SK-N-SH treated with all-trans-retinoic acid at 6 μM for 48 hours (cell line): ENCODE data around the gene CFTR.

ENCODE experiments used
- ATAC-seq: fragments of 200-7000 bp; cut with Tn5 transposase; 3 replicates; pipeline ENCODE4 v1.9.1; 2020; ENCODE audit warnings: mild to moderate bottlenecking, moderate library complexity
- ARNTL ChIP-seq: fragments of 450-650 bp; formaldehyde crosslinking; IDR thresholded peaks from 2 replicates; pipeline ENCODE4 v1.5.0; 2020; ENCODE audit warnings: low read depth, mild to moderate bottlenecking, moderate library complexity, borderline replicate concordance
- BACH2 ChIP-seq: fragments of 250-450 bp; sonication (Bioruptor Pico); IDR thresholded peaks from 2 replicates; pipeline ENCODE4 v1.9.0; 2021; ENCODE audit warnings: mild to moderate bottlenecking, borderline replicate concordance
- CREB5 ChIP-seq: fragments of 250-450 bp; sonication (Bioruptor Pico); IDR thresholded peaks from 2 replicates; pipeline ENCODE4 v1.5.1; 2020; ENCODE audit warnings: low read depth, mild to moderate bottlenecking, moderate library complexity
- CSDC2 ChIP-seq: fragments of 250-450 bp; sonication (Bioruptor Pico); IDR thresholded peaks from 2 replicates; pipeline ENCODE4 v1.5.0; 2020; ENCODE audit warnings: mild to moderate bottlenecking, moderate library complexity
- CSRNP3 ChIP-seq: fragments of 250-450 bp; sonication (Bioruptor Pico); IDR thresholded peaks from 2 replicates; pipeline ENCODE4 v1.5.1; 2021; ENCODE audit warnings: mild to moderate bottlenecking, moderate library complexity
- ESRRG ChIP-seq: fragments of 250-450 bp; sonication (Bioruptor Pico); IDR thresholded peaks from 2 replicates; pipeline ENCODE4 v1.6.1; 2021; ENCODE audit warnings: mild to moderate bottlenecking
- GLIS3 ChIP-seq: fragments of 250-450 bp; sonication (Bioruptor Pico); IDR thresholded peaks from 2 replicates; pipeline ENCODE4 v1.5.0; 2020; ENCODE audit warnings: mild to moderate bottlenecking, moderate library complexity
- ISL1 ChIP-seq: fragments of 250-450 bp; sonication (Bioruptor Pico); IDR thresholded peaks from 2 replicates; pipeline ENCODE4 v2.1.2; 2022; ENCODE audit warnings: mild to moderate bottlenecking, moderate library complexity
- OSR1 ChIP-seq: fragments of 250-450 bp; sonication (Bioruptor Pico); IDR thresholded peaks from 2 replicates; pipeline ENCODE4 v1.8.0; 2022; ENCODE audit warnings: moderate library complexity, mild to moderate bottlenecking, inconsistent platforms
- PATZ1 ChIP-seq: fragments of 250-450 bp; sonication (Bioruptor Pico); IDR thresholded peaks from 2 replicates; pipeline ENCODE4 v1.8.0; 2020; ENCODE audit warnings: mild to moderate bottlenecking, moderate library complexity, borderline replicate concordance
- PPARA ChIP-seq: fragments of 250-450 bp; sonication (Bioruptor Pico); IDR thresholded peaks from 2 replicates; pipeline ENCODE4 v1.5.0; 2020; ENCODE audit warnings: mild to moderate bottlenecking, borderline replicate concordance
- TCF4 ChIP-seq: fragments of 250-450 bp; sonication (Bioruptor Pico); IDR thresholded peaks from 2 replicates; pipeline ENCODE4 v1.8.0; 2021; ENCODE audit warnings: mild to moderate bottlenecking, moderate library complexity, borderline replicate concordance
- TSHZ2 ChIP-seq: fragments of 250-450 bp; sonication (Bioruptor Pico); IDR thresholded peaks from 2 replicates; pipeline ENCODE4 v1.5.0; 2020; ENCODE audit warnings: mild to moderate bottlenecking, moderate library complexity
- ZFP3 ChIP-seq: fragments of 250-450 bp; sonication (Bioruptor Pico); IDR thresholded peaks from 2 replicates; pipeline ENCODE4 v1.5.0; 2020; ENCODE audit warnings: mild to moderate bottlenecking, moderate library complexity
- ZFP30 ChIP-seq: fragments of 450-650 bp; formaldehyde crosslinking; IDR thresholded peaks from 2 replicates; pipeline ENCODE4 v1.5.0; 2022; ENCODE audit warnings: mild to moderate bottlenecking, moderate library complexity
- ZNF565 ChIP-seq: fragments of 450-650 bp; formaldehyde crosslinking; conservative IDR thresholded peaks from 2 replicates; pipeline ENCODE4 v1.5.0; 2020; ENCODE audit warnings: low read depth, mild to moderate bottlenecking, moderate library complexity
- ZNF70 ChIP-seq: fragments of 450-650 bp; formaldehyde crosslinking; IDR thresholded peaks from 2 replicates; pipeline ENCODE4 v1.5.0; 2020; ENCODE audit warnings: mild to moderate bottlenecking, moderate library complexity

Gene CFTR

GRCh38 chr7:117480978-117481377 is 1.2 kb downstream of the CFTR start:
- ATAC-seq, result peak; percentile 33; the same call in 1 of the 3 replicates
- TF ChIP-seq ZNF70 (CRISPR knock-in tag) (no peak), PPARA (no peak), BACH2 (CRISPR knock-in tag) (no peak)

- no peak for ATAC-seq
- TF ChIP-seq PPARA (no peak), OSR1 (CRISPR knock-in tag) (no peak), CSRNP3 (no peak), ZFP30 (CRISPR knock-in tag) (no peak), ISL1 (no peak), CREB5 (CRISPR knock-in tag) (no peak), PATZ1 (CRISPR knock-in tag) (no peak)
Measured at GRCh38 chr7:117485118-117485620, 5.3 kb downstream of the CFTR start.

GRCh38 chr7:117489016-117489415 is 9.2 kb downstream of the CFTR start:
- TF ChIP-seq PPARA (no peak), PATZ1 (CRISPR knock-in tag) (no peak), TCF4 (CRISPR knock-in tag) (no peak), ISL1 (no peak), GLIS3 (no peak), CSRNP3 (no peak), ZFP3 (no peak), CSDC2 (CRISPR knock-in tag) (no peak), ZNF70 (CRISPR knock-in tag) (no peak), TSHZ2 (no peak), BACH2 (CRISPR knock-in tag) (no peak), ZNF565 (CRISPR knock-in tag) (no peak), ESRRG (CRISPR knock-in tag) (no peak), CREB5 (CRISPR knock-in tag) (no peak), ARNTL (CRISPR knock-in tag) (no peak), OSR1 (CRISPR knock-in tag) (no peak), ZFP30 (CRISPR knock-in tag) (no peak)
- TF ChIP-seq, all 23 proteins: peak for 0
- ATAC-seq, result no peak
